ENCODE measurements around the gene DNAI7.

DNA sequence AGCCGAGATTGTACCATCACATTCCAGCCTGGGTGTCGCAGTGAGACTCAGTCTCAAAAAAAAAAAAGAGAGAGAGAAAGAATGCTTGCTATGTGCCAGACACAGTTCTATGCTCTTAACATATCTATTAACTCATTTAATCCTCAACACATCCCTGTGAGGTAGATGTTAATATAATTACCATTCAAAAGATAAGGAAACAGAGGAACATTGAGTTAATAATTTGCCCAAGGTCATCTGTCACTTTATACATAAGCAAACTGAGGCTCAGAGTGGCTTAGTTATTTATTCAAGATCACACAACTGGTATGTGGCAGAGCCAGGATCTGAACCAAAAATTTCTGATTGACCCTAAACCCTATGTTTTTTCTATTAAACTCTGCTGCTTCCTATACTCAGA is 129.9 kb downstream of the DNAI7 start:
- TF ChIP-seq, protein P1, sequence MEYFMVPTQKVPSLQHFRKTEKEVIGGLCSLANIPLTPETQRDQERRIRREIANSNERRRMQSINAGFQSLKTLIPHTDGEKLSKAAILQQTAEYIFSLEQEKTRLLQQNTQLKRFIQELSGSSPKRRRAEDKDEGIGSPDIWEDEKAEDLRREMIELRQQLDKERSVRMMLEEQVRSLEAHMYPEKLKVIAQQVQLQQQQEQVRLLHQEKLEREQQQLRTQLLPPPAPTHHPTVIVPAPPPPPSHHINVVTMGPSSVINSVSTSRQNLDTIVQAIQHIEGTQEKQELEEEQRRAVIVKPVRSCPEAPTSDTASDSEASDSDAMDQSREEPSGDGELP (IDR thresholded peaks at IDR 0.05; ENCODE audit: borderline replicate concordance, low read depth): no peak
- TF ChIP-seq, protein P2, sequence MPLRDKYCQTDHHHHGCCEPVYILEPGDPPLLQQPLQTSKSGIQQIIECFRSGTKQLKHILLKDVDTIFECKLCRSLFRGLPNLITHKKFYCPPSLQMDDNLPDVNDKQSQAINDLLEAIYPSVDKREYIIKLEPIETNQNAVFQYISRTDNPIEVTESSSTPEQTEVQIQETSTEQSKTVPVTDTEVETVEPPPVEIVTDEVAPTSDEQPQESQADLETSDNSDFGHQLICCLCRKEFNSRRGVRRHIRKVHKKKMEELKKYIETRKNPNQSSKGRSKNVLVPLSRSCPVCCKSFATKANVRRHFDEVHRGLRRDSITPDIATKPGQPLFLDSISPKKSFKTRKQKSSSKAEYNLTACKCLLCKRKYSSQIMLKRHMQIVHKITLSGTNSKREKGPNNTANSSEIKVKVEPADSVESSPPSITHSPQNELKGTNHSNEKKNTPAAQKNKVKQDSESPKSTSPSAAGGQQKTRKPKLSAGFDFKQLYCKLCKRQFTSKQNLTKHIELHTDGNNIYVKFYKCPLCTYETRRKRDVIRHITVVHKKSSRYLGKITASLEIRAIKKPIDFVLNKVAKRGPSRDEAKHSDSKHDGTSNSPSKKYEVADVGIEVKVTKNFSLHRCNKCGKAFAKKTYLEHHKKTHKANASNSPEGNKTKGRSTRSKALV (CRISPR knock-in tag; IDR thresholded peaks at IDR 0.05): no peak
- TF ChIP-seq HNRNPUL1 (IDR thresholded peaks at IDR 0.05; ENCODE audit: low read depth, low read length) (no peak), CEBPB (IDR thresholded peaks at IDR 0.05; ENCODE audit: borderline replicate concordance, low read depth, low read length) (no peak), FOXC1 (CRISPR knock-in tag; IDR thresholded peaks at IDR 0.05; ENCODE audit: borderline replicate concordance) (no peak), MIXL1 (CRISPR knock-in tag; IDR thresholded peaks at IDR 0.05) (no peak), SCMH1 (CRISPR knock-in tag; IDR thresholded peaks at IDR 0.05; ENCODE audit: borderline replicate concordance) (no peak), TCF12 (IDR thresholded peaks at IDR 0.05) (no peak), TCF12 (CRISPR knock-in tag; IDR thresholded peaks at IDR 0.05) (no peak)
